Measurements from ENCODE around the gene PTN.

- no peak for TF ChIP-seq CTCF (IDR thresholded peaks at IDR 0.05)
- no peak for TF ChIP-seq POLR2A (IDR thresholded peaks at IDR 0.05)
Measured at GRCh38 chr7:137354961-137355360, 11.4 kb upstream of the PTN start.
